Hepatocyte (in vitro differentiated cells): Measurements from ENCODE around the gene USP20. TPM values are rescaled to one million over a fixed set of nuclear protein-coding genes. Genes with fewer than 3 reads are reported as not detected.
A peak's percentile ranks its signal among the peaks of the same experiment; 100 is the strongest.

Experiments
- DNase-seq: peaks from one replicate; pipeline ENCODE4 v3.0.0-alpha.2; 2016; ENCODE audit warnings: low spot score
- H2AFZ ChIP-seq: fragments of 200-600 bp; sonication (generic); 2 replicates; pipeline ENCODE4 v1.6.0; 2016; ENCODE audit warnings: antibody characterized with exemption, mild to moderate bottlenecking
- H3K27ac ChIP-seq: fragments of 200-600 bp; sonication (generic); 2 replicates; pipeline ENCODE4 v1.5.1; 2016; ENCODE audit warnings: mild to moderate bottlenecking
- H3K27me3 ChIP-seq: fragments of 200-600 bp; sonication (generic); 2 replicates; pipeline ENCODE4 v1.6.1; 2016
- H3K36me3 ChIP-seq: fragments of 200-600 bp; sonication (generic); replicated peaks from 2 replicates; pipeline ENCODE4 v1.5.1; 2016; ENCODE audit warnings: low read depth; ENCODE audit not compliant: insufficient read depth
- H3K4me1 ChIP-seq: fragments of 200-600 bp; sonication (generic); 2 replicates; pipeline ENCODE4 v1.5.1; 2016; ENCODE audit warnings: mild to moderate bottlenecking, moderate library complexity; ENCODE audit not compliant: insufficient read depth
- H3K4me2 ChIP-seq: fragments of 200-600 bp; sonication (generic); 2 replicates; pipeline ENCODE4 v1.6.0; 2016
- H3K4me3 ChIP-seq: fragments of 200-600 bp; sonication (generic); 2 replicates; pipeline ENCODE4 v1.5.1; 2016; ENCODE audit warnings: mild to moderate bottlenecking
- H3K79me2 ChIP-seq: fragments of 200-600 bp; sonication (generic); 2 replicates; pipeline ENCODE4 v1.6.0; 2017; ENCODE audit warnings: mild to moderate bottlenecking
- H3K9me2 ChIP-seq: fragments of 200-600 bp; sonication (generic); replicated peaks from 2 replicates; pipeline ENCODE4 v1.6.0; 2017; ENCODE audit warnings: mild to moderate bottlenecking; ENCODE audit not compliant: insufficient read depth
- H3K9me3 ChIP-seq: fragments of 200-600 bp; sonication (generic); 2 replicates; pipeline ENCODE4 v1.5.1; 2016; ENCODE audit warnings: low read depth, mild to moderate bottlenecking
- H4K20me1 ChIP-seq: fragments of 200-600 bp; sonication (generic); 2 replicates; pipeline ENCODE4 v1.6.0; 2016; ENCODE audit warnings: mild to moderate bottlenecking; ENCODE audit not compliant: insufficient read depth, poor library complexity, severe bottlenecking
- EZH2 ChIP-seq: fragments of 200-600 bp; sonication (generic); IDR thresholded peaks from 2 replicates; pipeline ENCODE4 v1.6.1; 2016; ENCODE audit warnings: antibody characterized with exemption, mild to moderate bottlenecking, borderline replicate concordance
- EZH2phosphoT487 ChIP-seq: fragments of 200-600 bp; sonication (generic); IDR thresholded peaks from one replicate; pipeline ENCODE4 v1.6.1; 2018; ENCODE audit warnings: antibody characterized with exemption, mild to moderate bottlenecking, low read depth, moderate library complexity; ENCODE audit not compliant: unreplicated experiment, severe bottlenecking
- WGBS: methylation state at CpG from one replicate; pipeline ENCODE4 v1.1.6; 2016; ENCODE audit warnings: low lambda C conversion rate; ENCODE audit errors: missing lambda C conversion rate; 5-methylcytosine and 5-hydroxymethylcytosine counted together
- polyA plus RNA-seq: library from polyadenylated mRNA; unstranded; fragments of >200 nt; fragmentation: Nextera tagmentation; extraction: Ambion mirVana; gene quantifications from 2 replicates; pipeline ENCODE4 v1.2.1, GENCODE V29; 2016
- total RNA-seq: library from RNA; depleted of rRNA; stranded (reverse); fragments of >200 nt; gene quantifications from 2 replicates; pipeline ENCODE4 v1.2.3, GENCODE V29; 2014
- TF ChIP-seq, protein P1 (sequence below): fragments of 200-600 bp; sonication (generic); IDR thresholded peaks from 2 replicates; pipeline ENCODE4 v1.5.1; 2016; ENCODE audit warnings: antibody characterized with exemption, mild to moderate bottlenecking; ENCODE audit not compliant: poor library complexity

Gene USP20
- total and polyA plus RNA-seq, 2 experiments from 2014 or later: 10.6 to 29.0 TPM

DNA sequence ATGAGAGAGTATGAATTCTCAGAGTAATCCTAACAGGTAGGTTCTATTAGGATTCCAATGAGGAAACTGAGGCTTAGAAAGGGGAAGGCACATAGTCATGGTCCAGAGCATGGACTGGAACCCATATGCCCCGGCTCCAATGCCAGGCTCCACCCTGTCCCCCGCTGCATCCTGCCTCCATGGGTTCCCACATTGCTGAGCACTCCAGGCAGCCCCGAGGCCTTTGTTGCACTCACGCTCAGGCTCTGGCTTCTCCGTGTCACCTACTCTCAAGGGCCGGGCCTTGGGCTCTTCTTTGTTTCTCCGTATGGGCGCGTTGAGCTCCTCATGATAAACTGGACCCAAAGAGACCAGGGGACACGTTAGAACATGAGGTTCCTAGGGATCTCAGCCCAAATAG is 6.3 kb upstream of the USP20 start:
- 96% methylated on average over 10 of the region's 10 CpGs for WGBS
- TF ChIP-seq EZH2phosphoT487 (no peak), EZH2 (no peak)
- TF ChIP-seq, protein P1, sequence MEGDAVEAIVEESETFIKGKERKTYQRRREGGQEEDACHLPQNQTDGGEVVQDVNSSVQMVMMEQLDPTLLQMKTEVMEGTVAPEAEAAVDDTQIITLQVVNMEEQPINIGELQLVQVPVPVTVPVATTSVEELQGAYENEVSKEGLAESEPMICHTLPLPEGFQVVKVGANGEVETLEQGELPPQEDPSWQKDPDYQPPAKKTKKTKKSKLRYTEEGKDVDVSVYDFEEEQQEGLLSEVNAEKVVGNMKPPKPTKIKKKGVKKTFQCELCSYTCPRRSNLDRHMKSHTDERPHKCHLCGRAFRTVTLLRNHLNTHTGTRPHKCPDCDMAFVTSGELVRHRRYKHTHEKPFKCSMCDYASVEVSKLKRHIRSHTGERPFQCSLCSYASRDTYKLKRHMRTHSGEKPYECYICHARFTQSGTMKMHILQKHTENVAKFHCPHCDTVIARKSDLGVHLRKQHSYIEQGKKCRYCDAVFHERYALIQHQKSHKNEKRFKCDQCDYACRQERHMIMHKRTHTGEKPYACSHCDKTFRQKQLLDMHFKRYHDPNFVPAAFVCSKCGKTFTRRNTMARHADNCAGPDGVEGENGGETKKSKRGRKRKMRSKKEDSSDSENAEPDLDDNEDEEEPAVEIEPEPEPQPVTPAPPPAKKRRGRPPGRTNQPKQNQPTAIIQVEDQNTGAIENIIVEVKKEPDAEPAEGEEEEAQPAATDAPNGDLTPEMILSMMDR: no peak
- H3K36me3 ChIP-seq: no peaks in the 10 kb centered on the region

GRCh38 chr9:129832982-129833381 is 2.3 kb upstream of the USP20 start:
- no peaks in the 10 kb centered on the region for H4K20me1 ChIP-seq
- H3K27ac ChIP-seq: no peak overlapping the region
- no peak overlapping the region for H3K4me3 ChIP-seq
- peaks cover 35% of the 10 kb centered on the region for H3K79me2 ChIP-seq
- H3K27me3 ChIP-seq: no peaks in the 10 kb centered on the region
- H3K4me2 ChIP-seq: no peak overlapping the region
- H3K4me1 ChIP-seq: no peaks in the 10 kb centered on the region
- no peak for DNase-seq
- no peaks in the 10 kb centered on the region for H3K9me3 ChIP-seq
- no peaks in the 10 kb centered on the region for H3K36me3 ChIP-seq
- no peak overlapping the region for H2AFZ ChIP-seq
- H3K9me2 ChIP-seq: no peaks in the 10 kb centered on the region
- WGBS: 100% methylated on average over 1 of the region's 1 CpG
- TF ChIP-seq EZH2phosphoT487: no peak

More for the DNA sequence above, 6.3 kb upstream of the USP20 start:
- no peak overlapping the region for H3K4me2 ChIP-seq
- H3K79me2 ChIP-seq: peaks cover 7% of the 10 kb centered on the region
- H3K27me3 ChIP-seq: no peaks in the 10 kb centered on the region
- no peaks in the 10 kb centered on the region for H3K9me2 ChIP-seq
- H3K9me3 ChIP-seq: no peaks in the 10 kb centered on the region
- H3K27ac ChIP-seq: no peak overlapping the region
- H2AFZ ChIP-seq: no peak overlapping the region
- H3K4me3 ChIP-seq: no peak overlapping the region
- no peak for DNase-seq
- no peaks in the 10 kb centered on the region for H4K20me1 ChIP-seq
- H3K4me1 ChIP-seq: no peaks in the 10 kb centered on the region

GRCh38 chr9:129834489-129835127 is 650 bp upstream of the USP20 start:
- Histone ChIP-seq H3K9me2 (no peaks in the 10 kb centered on the region), H3K4me1 (no peaks in the 10 kb centered on the region)
- peak; percentile 23 for DNase-seq

DNA sequence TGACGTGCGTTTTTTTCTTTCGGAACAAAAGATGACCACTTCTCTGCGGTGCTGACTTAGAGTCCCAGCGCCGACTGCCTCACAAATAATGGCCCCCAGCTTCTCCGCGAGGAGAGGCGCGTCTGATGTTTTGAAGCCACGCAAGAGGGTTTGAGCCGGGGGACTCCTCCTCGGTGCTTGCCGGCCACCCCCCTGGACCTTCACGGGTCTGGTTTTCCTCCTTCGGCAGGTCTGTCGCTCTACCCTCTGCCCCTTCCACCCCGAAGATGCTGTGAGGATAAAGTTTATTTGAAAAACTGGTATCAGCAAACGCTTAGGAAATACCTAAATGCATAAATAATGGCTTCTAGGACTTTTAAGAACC is 584 bp downstream of the USP20 start:
- Histone ChIP-seq H3K27me3 (no peaks in the 10 kb centered on the region), H3K9me2 (no peaks in the 10 kb centered on the region), H3K36me3 (no peaks in the 10 kb centered on the region), H4K20me1 (no peaks in the 10 kb centered on the region), H3K79me2 (peaks cover 42% of the 10 kb centered on the region), H3K9me3 (no peaks in the 10 kb centered on the region), H3K4me1 (no peaks in the 10 kb centered on the region), H3K4me3 (peak overlapping the region; percentile 91), H3K4me2 (peak overlapping the region; percentile 89), H2AFZ (peak overlapping the region; percentile 75), H3K27ac (peak overlapping the region; percentile 88)
- no peak for TF ChIP-seq EZH2
- TF ChIP-seq, protein P1: no peak
- no peak for TF ChIP-seq EZH2phosphoT487
- DNase-seq: no peak
- WGBS: 2% methylated on average over 19 of the region's 19 CpGs

More at GRCh38 chr9:129834489-129835127, 650 bp upstream of the USP20 start:
- H3K27ac ChIP-seq: peak overlapping the region; percentile 83
- WGBS: 5% methylated on average over 31 of the region's 32 CpGs
- no peaks in the 10 kb centered on the region for H4K20me1 ChIP-seq
- no peaks in the 10 kb centered on the region for H3K9me3 ChIP-seq
- peak overlapping the region; percentile 93 for H2AFZ ChIP-seq
- H3K36me3 ChIP-seq: no peaks in the 10 kb centered on the region
- H3K27me3 ChIP-seq: no peaks in the 10 kb centered on the region
- H3K4me3 ChIP-seq: peak overlapping the region; percentile 77
- H3K4me2 ChIP-seq: peak overlapping the region; percentile 88
- H3K79me2 ChIP-seq: peaks cover 42% of the 10 kb centered on the region
- no peak for TF ChIP-seq EZH2
- TF ChIP-seq EZH2phosphoT487: no peak
- TF ChIP-seq, protein P1: no peak
